Tibial nerve (tissue), 4 donors: Measurements from ENCODE around the gene ABL2. TPM values are rescaled to one million over a fixed set of nuclear protein-coding genes. Genes with fewer than 3 reads are reported as not detected.

Source experiments
- DNase-seq, 2 donors: peaks; one replicate each; pipeline ENCODE4 v3.0.0-alpha.2; 2019; ENCODE audit warnings: low spot score in 2 of 2
- H3K27ac ChIP-seq, 4 donors: fragments of 200-600 bp; sonication (generic) in 3 of 4; one replicate each; pipeline ENCODE4 v1.5.1; 2017 to 2019; ENCODE audit warnings: mild to moderate bottlenecking in 1 of 4
- H3K27me3 ChIP-seq, 2 donors: fragments of 200-600 bp; sonication (generic) in 1 of 2; one replicate each; pipeline versions ENCODE4 v1.5.1 to v1.6.0; 2017 to 2019
- H3K36me3 ChIP-seq, 3 donors: fragments of 200-600 bp; sonication (generic); one replicate each; pipeline ENCODE4 v1.5.1; 2018 to 2019
- H3K4me1 ChIP-seq, 4 donors: fragments of 200-600 bp; sonication (generic) in 3 of 4; one replicate each; pipeline ENCODE4 v1.5.1; 2017 to 2019
- H3K4me3 ChIP-seq, 4 donors: fragments of 200-600 bp; sonication (generic) in 3 of 4; one replicate each; pipeline ENCODE4 v1.5.1; 2017 to 2019; ENCODE audit warnings: mild to moderate bottlenecking in 1 of 4, moderate library complexity in 1 of 4
- H3K9me3 ChIP-seq, 4 donors: fragments of 200-600 bp; sonication (generic) in 3 of 4; one replicate each; pipeline ENCODE4 v1.5.1; 2017 to 2019
- CTCF ChIP-seq, 5 experiments: fragments of 200-600 bp in 3 of 5; fragments of 450-650 bp in 2 of 5; sonication (generic) in 3 of 5; IDR thresholded peaks; one replicate each; pipeline ENCODE4 v1.5.1; 2016 to 2019; ENCODE audit warnings: antibody characterized with exemption in 5 of 5, mild to moderate bottlenecking in 3 of 5, moderate library complexity in 2 of 5
- EP300 ChIP-seq, 2 donors: sonication (generic); formaldehyde crosslinking; IDR thresholded peaks; one replicate each; pipeline ENCODE4 v1.6.1; 2017; ENCODE audit warnings: antibody characterized with exemption in 2 of 2, mild to moderate bottlenecking in 1 of 2
- POLR2A ChIP-seq, 2 donors: fragments of 450-650 bp; IDR thresholded peaks; one replicate each; pipeline ENCODE4 v1.6.1; 2017; ENCODE audit warnings: antibody characterized with exemption in 2 of 2, mild to moderate bottlenecking in 2 of 2, moderate library complexity in 2 of 2
- WGBS, 2 donors: methylation state at CpG; one replicate each; pipeline ENCODE4 v1.1.5; 2018; 5-methylcytosine and 5-hydroxymethylcytosine counted together
- total RNA-seq, 4 donors: library from RNA; depleted of rRNA; stranded (reverse); fragments of >200 nt; gene quantifications; one replicate each; pipeline ENCODE4 v1.1.0, GENCODE V29; 2016

The ABL2 gene
- total RNA-seq, 4 donors from 2014 or later, result 22.0 to 43.5 (median 27.0) TPM

GRCh38 chr1:179092896-179093461 is 136.5 kb downstream of the ABL2 start:
- 86 to 93% methylated on average over 9 of the region's 9 CpGs for WGBS, 2 donors
- Histone ChIP-seq H3K4me1 (peaks cover 0 to 32% (median 3%) of the 10 kb centered on the region in 4 donors), H3K4me3 (no peak overlapping the region), H3K27me3 (no peaks in the 10 kb centered on the region), H3K36me3 (peaks cover 0 to 93% (median 22%) of the 10 kb centered on the region in 3 donors), H3K27ac (no peak overlapping the region), H3K9me3 (no peaks in the 10 kb centered on the region)
- TF ChIP-seq CTCF (IDR thresholded peaks at IDR 0.05) (no peak), EP300 (IDR thresholded peaks at IDR 0.05) (no peak), POLR2A (IDR thresholded peaks at IDR 0.05) (no peak)
- DNase-seq, result no peak

- H3K4me1 ChIP-seq, result peaks cover 0 to 32% (median 3%) of the 10 kb centered on the region in 4 donors
- DNase-seq, result peak; percentile 47 to 51
- H3K27me3 ChIP-seq, result no peaks in the 10 kb centered on the region
- 63 to 66% methylated on average over 4 to 5 of the region's 5 CpGs for WGBS, 2 donors
- H3K9me3 ChIP-seq, result no peaks in the 10 kb centered on the region
- no peak overlapping the region for H3K4me3 ChIP-seq
- H3K36me3 ChIP-seq, result peaks cover 0 to 93% (median 22%) of the 10 kb centered on the region in 3 donors
- H3K27ac ChIP-seq, result peak overlapping the region in 3 of 4 donors; percentile 25 to 70 (median 60)
- no peak for TF ChIP-seq CTCF (IDR thresholded peaks at IDR 0.05)
- no peak for TF ChIP-seq POLR2A (IDR thresholded peaks at IDR 0.05)
- peak in 1 of 2 donors; percentile 77 for TF ChIP-seq EP300 (IDR thresholded peaks at IDR 0.05)
These were observed 137.7 kb downstream of the ABL2 start for GRCh38 chr1:179091691-179092165.

- no peak overlapping the region for H3K4me3 ChIP-seq
- H3K4me1 ChIP-seq, result peaks cover 0 to 32% (median 3%) of the 10 kb centered on the region in 4 donors
- no peaks in the 10 kb centered on the region for H3K9me3 ChIP-seq
- TF ChIP-seq EP300 (IDR thresholded peaks at IDR 0.05) (no peak), POLR2A (IDR thresholded peaks at IDR 0.05) (no peak), CTCF (IDR thresholded peaks at IDR 0.05) (no peak)
- DNase-seq, result no peak
- H3K27ac ChIP-seq, result peak overlapping the region in 2 of 4 donors; percentile 55 to 60
- WGBS, 2 donors, result 79 to 80% methylated on average over 4 of the region's 4 CpGs
- no peaks in the 10 kb centered on the region for H3K27me3 ChIP-seq
- H3K36me3 ChIP-seq, result peaks cover 0 to 93% (median 22%) of the 10 kb centered on the region in 3 donors
These were observed 138.6 kb downstream of the ABL2 start for GRCh38 chr1:179090923-179091322.

- peaks cover 0 to 93% (median 20%) of the 10 kb centered on the region in 3 donors for H3K36me3 ChIP-seq
- H3K4me1 ChIP-seq, result peaks cover 0 to 32% (median 3%) of the 10 kb centered on the region in 4 donors
- TF ChIP-seq EP300 (IDR thresholded peaks at IDR 0.05), result no peak
- no peak for TF ChIP-seq POLR2A (IDR thresholded peaks at IDR 0.05)
- no peak for TF ChIP-seq CTCF (IDR thresholded peaks at IDR 0.05)
- no peaks in the 10 kb centered on the region for H3K9me3 ChIP-seq
- no peak for DNase-seq
- WGBS, 2 donors, result 66 to 69% methylated on average over 8 of the region's 8 CpGs
- no peaks in the 10 kb centered on the region for H3K27me3 ChIP-seq
- H3K27ac ChIP-seq, result peak overlapping the region in 2 of 4 donors; percentile 55 to 60
- no peak overlapping the region for H3K4me3 ChIP-seq
These were observed 139.0 kb downstream of the ABL2 start for GRCh38 chr1:179090522-179090921.

GRCh38 chr1:179089827-179090482 is 139.5 kb downstream of the ABL2 start:
- Histone ChIP-seq H3K27ac (peak overlapping the region in 2 of 4 donors; percentile 55 to 60), H3K4me3 (no peak overlapping the region), H3K27me3 (no peaks in the 10 kb centered on the region), H3K36me3 (peaks cover 0 to 92% (median 16%) of the 10 kb centered on the region in 3 donors), H3K4me1 (peaks cover 0 to 32% (median 3%) of the 10 kb centered on the region in 4 donors), H3K9me3 (no peaks in the 10 kb centered on the region)
- DNase-seq, result no peak
- no peak for TF ChIP-seq EP300 (IDR thresholded peaks at IDR 0.05)
- TF ChIP-seq CTCF (IDR thresholded peaks at IDR 0.05), result no peak
- TF ChIP-seq POLR2A (IDR thresholded peaks at IDR 0.05), result no peak
- WGBS, 2 donors, result 70 to 73% methylated on average over 12 to 13 of the region's 16 CpGs
